ENCODE data around the gene DMWD.

Gene DMWD

GRCh38 chr19:45784096-45784495 is 8.5 kb downstream of the DMWD start:
- DNase-seq, result no peak

- DNase-seq, result no peak
Measured at GRCh38 chr19:45782820-45783785, 9.5 kb downstream of the DMWD start.

GRCh38 chr19:45782162-45782691 is 10.4 kb downstream of the DMWD start, which contains the start of gene DMPK:
TSS of gene DMPK (minus strand) at chr19:45782490. CDS start at chr19:45782352, 138 bp downstream.
- no peak for DNase-seq

- no peak for DNase-seq
Measured at GRCh38 chr19:45781214-45782161, 11.2 kb downstream of the DMWD start.

- DNase-seq, result no peak
Measured at GRCh38 chr19:45780448-45781213, 12.0 kb downstream of the DMWD start.

- no peak for DNase-seq
Measured at GRCh38 chr19:45780146-45780447, 12.5 kb downstream of the DMWD start.

- DNase-seq, result peak; percentile 85
Measured at GRCh38 chr19:45779231-45780145, 13.2 kb downstream of the DMWD start.

- no peak for DNase-seq
Measured at GRCh38 chr19:45778010-45778661, 14.5 kb downstream of the DMWD start.

- DNase-seq, result no peak
Measured at GRCh38 chr19:45777395-45777961, 15.2 kb downstream of the DMWD start.

- DNase-seq, result no peak
Measured at GRCh38 chr19:45774765-45775164, 17.9 kb downstream of the DMWD start.

- no peak for DNase-seq
Measured at GRCh38 chr19:45773384-45773783, 19.3 kb downstream of the DMWD start.

GRCh38 chr19:45772912-45773311 is 19.7 kb downstream of the DMWD start:
- DNase-seq, result no peak

- no peak for DNase-seq
Measured at GRCh38 chr19:45772130-45772840, 20.4 kb downstream of the DMWD start.

GRCh38 chr19:45771311-45771933 is 21.2 kb downstream of the DMWD start:
- DNase-seq, result no peak

GRCh38 chr19:45770192-45771101 is 22.2 kb downstream of the DMWD start:
- DNase-seq, result peak; percentile 91

GRCh38 chr19:45769821-45770191 is 22.8 kb downstream of the DMWD start:
- peak; percentile 63 for DNase-seq

- peak; percentile 94 for DNase-seq
Measured at GRCh38 chr19:45768984-45769782, 23.5 kb downstream of the DMWD start, which contains the start of gene SIX5. TSS of gene SIX5 (minus strand) at chr19:45769252. CDS start at chr19:45768844, 408 bp downstream.
